Erythroblast (primary cell): ENCODE data around the gene MCM6.

ENCODE experiments used
- GATA1 ChIP-seq: IDR thresholded peaks from 2 replicates; pipeline ENCODE4 v1.6.1; 2011; ENCODE audit warnings: low read depth, mild to moderate bottlenecking, control low read depth, low read length, moderate library complexity
- POLR2A ChIP-seq: IDR thresholded peaks from 2 replicates; pipeline ENCODE4 v1.6.1; 2011; ENCODE audit warnings: mild to moderate bottlenecking, low read length

- TF ChIP-seq POLR2A (no peak), GATA1 (no peak)
Measured at GRCh38 chr2:135851858-135852257, 24.4 kb downstream of the MCM6 start.
